Measurements from ENCODE around the gene CXCL5.

Gene CXCL5

GRCh38 chr4:73998040-73999011 is at the start of gene CXCL5:
Gene CXCL5, minus strand, starts transcription at chr4:73998677. Its CDS starts 96 bp downstream, at chr4:73998581.
- DNase-seq, result no peak

- no peak for DNase-seq
Measured at GRCh38 chr4:74047152-74047551, 48.7 kb upstream of the CXCL5 start.

- no peak for DNase-seq
Measured at GRCh38 chr4:74045772-74046171, 47.3 kb upstream of the CXCL5 start.

GRCh38 chr4:74045247-74045646 is 46.8 kb upstream of the CXCL5 start:
- DNase-seq, result no peak

GRCh38 chr4:74044677-74045076 is 46.2 kb upstream of the CXCL5 start:
- DNase-seq, result no peak

- no peak for DNase-seq
Measured at GRCh38 chr4:74042681-74043080, 44.2 kb upstream of the CXCL5 start.

GRCh38 chr4:74041418-74041817 is 42.9 kb upstream of the CXCL5 start:
- DNase-seq, result no peak

- no peak for DNase-seq
Measured at GRCh38 chr4:74039315-74039763, 40.9 kb upstream of the CXCL5 start.

GRCh38 chr4:74038425-74039314 is 40.2 kb upstream of the CXCL5 start, which contains the start of gene CXCL3:
Gene CXCL3, minus strand, starts transcription at chr4:74038689. Its CDS starts 78 bp downstream, at chr4:74038611.
- peak; percentile 27 to 31 for DNase-seq

- no peak for DNase-seq
Measured at GRCh38 chr4:74038086-74038424, 39.6 kb upstream of the CXCL5 start.

GRCh38 chr4:74037076-74037955 is 38.8 kb upstream of the CXCL5 start:
- DNase-seq, result no peak

GRCh38 chr4:74033739-74034138 is 35.3 kb upstream of the CXCL5 start:
- DNase-seq, result no peak

- DNase-seq, result no peak
Measured at GRCh38 chr4:74032064-74032463, 33.6 kb upstream of the CXCL5 start.

- no peak for DNase-seq
Measured at GRCh38 chr4:74031576-74031975, 33.1 kb upstream of the CXCL5 start.

- DNase-seq, result no peak
Measured at GRCh38 chr4:74030285-74030684, 31.8 kb upstream of the CXCL5 start.

- no peak for DNase-seq
Measured at GRCh38 chr4:74028504-74028903, 30.0 kb upstream of the CXCL5 start.

- no peak for DNase-seq
Measured at GRCh38 chr4:74023709-74024108, 25.2 kb upstream of the CXCL5 start.

- DNase-seq, result no peak
Measured at GRCh38 chr4:74021601-74022000, 23.1 kb upstream of the CXCL5 start.

GRCh38 chr4:74018771-74019170 is 20.3 kb upstream of the CXCL5 start:
- no peak for DNase-seq

GRCh38 chr4:74018116-74018515 is 19.6 kb upstream of the CXCL5 start:
- no peak for DNase-seq

GRCh38 chr4:74016068-74016467 is 17.6 kb upstream of the CXCL5 start:
- DNase-seq, result no peak

- DNase-seq, result no peak
Measured at GRCh38 chr4:74015126-74015780, 16.8 kb upstream of the CXCL5 start.
